SKM-1 treated with dmso at 0.1 percent for 144 hours (cell line): ENCODE measurements around the gene ADH1A.
"Not testable (repeated sequence)": the region's sequence is repeated elsewhere in the genome, so short reads cannot be mapped to it uniquely, and the experiment has no call there.

Experiments
- DNase-seq: peaks from one replicate; lab custom pipeline; 2025; ENCODE audit not compliant: unreplicated experiment; lab: John Stamatoyannopoulos, UW

Gene ADH1A

GRCh38 chr4:99290848-99291786 lies at the start of gene ADH1A:
Gene ADH1A, minus strand, starts transcription at chr4:99290985. Its CDS starts 71 bp downstream, at chr4:99290914.
- DNase-seq, result no peak

- DNase-seq, result no peak
These were observed 48.4 kb upstream of the ADH1A start for GRCh38 chr4:99339172-99339571.

- DNase-seq, result no peak
These were observed 45.8 kb upstream of the ADH1A start for GRCh38 chr4:99336553-99336952.

- DNase-seq, result no peak
These were observed 44.1 kb upstream of the ADH1A start for GRCh38 chr4:99334880-99335279.

GRCh38 chr4:99330648-99331047 lies 39.9 kb upstream of the ADH1A start:
- no peak for DNase-seq

- DNase-seq, result no peak
These were observed 39.1 kb upstream of the ADH1A start for GRCh38 chr4:99329876-99330275.

- no peak for DNase-seq
These were observed 34.2 kb upstream of the ADH1A start for GRCh38 chr4:99324979-99325378.

GRCh38 chr4:99324361-99324760 lies 33.6 kb upstream of the ADH1A start:
- DNase-seq, result no peak

GRCh38 chr4:99323756-99324155 lies 33.0 kb upstream of the ADH1A start:
- no peak for DNase-seq

GRCh38 chr4:99321241-99322191 lies 30.7 kb upstream of the ADH1A start, which contains the start of gene ADH1B:
Gene ADH1B, minus strand, starts transcription at chr4:99321401. Its CDS starts 70 bp downstream, at chr4:99321331.
- no peak for DNase-seq

GRCh38 chr4:99317811-99318210 lies 27.0 kb upstream of the ADH1A start:
- not testable (repeated sequence) for DNase-seq

GRCh38 chr4:99317354-99317753 lies 26.6 kb upstream of the ADH1A start:
- no peak for DNase-seq

- no peak for DNase-seq
These were observed 25.1 kb upstream of the ADH1A start for GRCh38 chr4:99315839-99316238.

GRCh38 chr4:99314211-99314610 lies 23.4 kb upstream of the ADH1A start:
- DNase-seq, result no peak

- no peak for DNase-seq
These were observed 19.6 kb upstream of the ADH1A start for GRCh38 chr4:99310389-99310788.

GRCh38 chr4:99305638-99306400 lies 15.0 kb upstream of the ADH1A start:
- DNase-seq, result no peak

GRCh38 chr4:99301376-99302164 lies 10.8 kb upstream of the ADH1A start:
- no peak for DNase-seq

GRCh38 chr4:99300934-99301333 lies 10.1 kb upstream of the ADH1A start:
- no peak for DNase-seq

GRCh38 chr4:99293357-99293756 lies 2.6 kb upstream of the ADH1A start:
- no peak for DNase-seq

GRCh38 chr4:99285387-99285786 lies 5.4 kb downstream of the ADH1A start:
- DNase-seq, result no peak
